Tibial nerve (tissue), 4 donors: Measurements from ENCODE around the gene CELF1. TPM values are rescaled to one million over a fixed set of nuclear protein-coding genes. Genes with fewer than 3 reads are reported as not detected.

Experiments
- DNase-seq, 2 donors: peaks; one replicate each; pipeline ENCODE4 v3.0.0-alpha.2; 2019; ENCODE audit warnings: low spot score in 2 of 2
- H3K27ac ChIP-seq, 4 donors: fragments of 200-600 bp; sonication (generic) in 3 of 4; one replicate each; pipeline ENCODE4 v1.5.1; 2017 to 2019; ENCODE audit warnings: mild to moderate bottlenecking in 1 of 4
- H3K27me3 ChIP-seq, 2 donors: fragments of 200-600 bp; sonication (generic) in 1 of 2; one replicate each; pipeline versions ENCODE4 v1.5.1 to v1.6.0; 2017 to 2019
- H3K36me3 ChIP-seq, 3 donors: fragments of 200-600 bp; sonication (generic); one replicate each; pipeline ENCODE4 v1.5.1; 2018 to 2019
- H3K4me1 ChIP-seq, 4 donors: fragments of 200-600 bp; sonication (generic) in 3 of 4; one replicate each; pipeline ENCODE4 v1.5.1; 2017 to 2019
- H3K4me3 ChIP-seq, 4 donors: fragments of 200-600 bp; sonication (generic) in 3 of 4; one replicate each; pipeline ENCODE4 v1.5.1; 2017 to 2019; ENCODE audit warnings: mild to moderate bottlenecking in 1 of 4, moderate library complexity in 1 of 4
- H3K9me3 ChIP-seq, 4 donors: fragments of 200-600 bp; sonication (generic) in 3 of 4; one replicate each; pipeline ENCODE4 v1.5.1; 2017 to 2019
- CTCF ChIP-seq, 5 experiments: fragments of 200-600 bp in 3 of 5; fragments of 450-650 bp in 2 of 5; sonication (generic) in 3 of 5; IDR thresholded peaks; one replicate each; pipeline ENCODE4 v1.5.1; 2016 to 2019; ENCODE audit warnings: antibody characterized with exemption in 5 of 5, mild to moderate bottlenecking in 3 of 5, moderate library complexity in 2 of 5
- EP300 ChIP-seq, 2 donors: sonication (generic); formaldehyde crosslinking; IDR thresholded peaks; one replicate each; pipeline ENCODE4 v1.6.1; 2017; ENCODE audit warnings: antibody characterized with exemption in 2 of 2, mild to moderate bottlenecking in 1 of 2
- POLR2A ChIP-seq, 2 donors: fragments of 450-650 bp; IDR thresholded peaks; one replicate each; pipeline ENCODE4 v1.6.1; 2017; ENCODE audit warnings: antibody characterized with exemption in 2 of 2, mild to moderate bottlenecking in 2 of 2, moderate library complexity in 2 of 2
- WGBS, 2 donors: methylation state at CpG; one replicate each; pipeline ENCODE4 v1.1.5; 2018; 5-methylcytosine and 5-hydroxymethylcytosine counted together
- total RNA-seq, 4 donors: library from RNA; depleted of rRNA; stranded (reverse); fragments of >200 nt; gene quantifications; one replicate each; pipeline ENCODE4 v1.1.0, GENCODE V29; 2016

The CELF1 gene
- total RNA-seq, 4 donors from 2014 or later = 70.3 to 144 (median 127) TPM

GRCh38 chr11:47507563-47508239, 45.2 kb downstream of the CELF1 start:
- no peak for TF ChIP-seq POLR2A (IDR thresholded peaks at IDR 0.05)
- no peak for TF ChIP-seq CTCF (IDR thresholded peaks at IDR 0.05)
- no peak for TF ChIP-seq EP300 (IDR thresholded peaks at IDR 0.05)
- H3K36me3 ChIP-seq = no peaks in the 10 kb centered on the region
- H3K9me3 ChIP-seq = no peaks in the 10 kb centered on the region
- H3K4me3 ChIP-seq = no peak overlapping the region
- no peak for DNase-seq
- H3K27ac ChIP-seq = peak overlapping the region in 2 of 4 donors; percentile 21 to 49
- H3K4me1 ChIP-seq = peaks cover 0 to 85% (median 43%) of the 10 kb centered on the region in 4 donors
- WGBS, 2 donors = 57 to 77% methylated on average over 1 of the region's 1 CpG
- H3K27me3 ChIP-seq = no peaks in the 10 kb centered on the region

GRCh38 chr11:47506795-47507562, 46.0 kb downstream of the CELF1 start:
- Histone ChIP-seq H3K9me3 (no peaks in the 10 kb centered on the region), H3K36me3 (no peaks in the 10 kb centered on the region), H3K27me3 (no peaks in the 10 kb centered on the region), H3K27ac (peak overlapping the region in 2 of 4 donors; percentile 39 to 49), H3K4me3 (no peak overlapping the region), H3K4me1 (peaks cover 0 to 85% (median 42%) of the 10 kb centered on the region in 4 donors)
- 35 to 39% methylated on average over 10 of the region's 10 CpGs for WGBS, 2 donors
- no peak for DNase-seq
- TF ChIP-seq POLR2A (IDR thresholded peaks at IDR 0.05) (no peak), EP300 (IDR thresholded peaks at IDR 0.05) (no peak), CTCF (IDR thresholded peaks at IDR 0.05) (no peak)

GRCh38 chr11:47506373-47506772, 46.6 kb downstream of the CELF1 start:
- TF ChIP-seq POLR2A (IDR thresholded peaks at IDR 0.05) = no peak
- no peak for TF ChIP-seq CTCF (IDR thresholded peaks at IDR 0.05)
- no peak for TF ChIP-seq EP300 (IDR thresholded peaks at IDR 0.05)
- no peaks in the 10 kb centered on the region for H3K36me3 ChIP-seq
- peak overlapping the region in 1 of 4 donors; percentile 39 for H3K27ac ChIP-seq
- no peaks in the 10 kb centered on the region for H3K27me3 ChIP-seq
- no peaks in the 10 kb centered on the region for H3K9me3 ChIP-seq
- H3K4me3 ChIP-seq = no peak overlapping the region
- WGBS, 2 donors = 83 to 84% methylated on average over 8 of the region's 8 CpGs
- no peak for DNase-seq
- peaks cover 0 to 85% (median 40%) of the 10 kb centered on the region in 4 donors for H3K4me1 ChIP-seq

- peak overlapping the region in 1 of 4 donors; percentile 28 for H3K27ac ChIP-seq
- H3K9me3 ChIP-seq = no peaks in the 10 kb centered on the region
- no peaks in the 10 kb centered on the region for H3K27me3 ChIP-seq
- TF ChIP-seq POLR2A (IDR thresholded peaks at IDR 0.05) = no peak
- TF ChIP-seq EP300 (IDR thresholded peaks at IDR 0.05) = no peak
- no peak for TF ChIP-seq CTCF (IDR thresholded peaks at IDR 0.05)
- H3K36me3 ChIP-seq = no peaks in the 10 kb centered on the region
- WGBS, 2 donors = 86 to 87% methylated on average over 1 of the region's 1 CpG
- H3K4me3 ChIP-seq = no peak overlapping the region
- H3K4me1 ChIP-seq = peaks cover 0 to 85% (median 45%) of the 10 kb centered on the region in 4 donors
- no peak for DNase-seq
These were observed 48.0 kb downstream of the CELF1 start for GRCh38 chr11:47504910-47505309.

- no peak overlapping the region for H3K4me3 ChIP-seq
- no peaks in the 10 kb centered on the region for H3K27me3 ChIP-seq
- no peaks in the 10 kb centered on the region for H3K9me3 ChIP-seq
- no peak for DNase-seq
- H3K36me3 ChIP-seq = no peaks in the 10 kb centered on the region
- peaks cover 0 to 85% (median 35%) of the 10 kb centered on the region in 4 donors for H3K4me1 ChIP-seq
- TF ChIP-seq EP300 (IDR thresholded peaks at IDR 0.05) (no peak), POLR2A (IDR thresholded peaks at IDR 0.05) (no peak), CTCF (IDR thresholded peaks at IDR 0.05) (no peak)
- no peak overlapping the region for H3K27ac ChIP-seq
These were observed 49.7 kb downstream of the CELF1 start for GRCh38 chr11:47503227-47503626.
